K562 (cell line): ENCODE results near the gene PBRM1. TPM values are rescaled to one million over a fixed set of nuclear protein-coding genes. Genes with fewer than 3 reads are reported as not detected.

Source experiments
- BRF1 ChIP-seq: IDR thresholded peaks from 3 replicates; pipeline ENCODE4 v1.6.1; 2011; ENCODE audit warnings: borderline replicate concordance, mild to moderate bottlenecking; ENCODE audit not compliant: insufficient read length; ENCODE audit errors: extremely low read depth
- CREB5 ChIP-seq: fragments of 250-450 bp; sonication (Bioruptor Pico); IDR thresholded peaks from 2 replicates; pipeline ENCODE4 v1.5.0; 2020; ENCODE audit warnings: mild to moderate bottlenecking
- E2F8 ChIP-seq: fragments of 450-650 bp; IDR thresholded peaks from 2 replicates; pipeline ENCODE4 v1.7.1; 2018; ENCODE audit warnings: mild to moderate bottlenecking, low read depth; ENCODE audit not compliant: partially characterized antibody
- GATAD2B ChIP-seq: fragments of 450-650 bp; IDR thresholded peaks from 2 replicates; pipeline ENCODE4 v1.6.1; 2017; ENCODE audit warnings: mild to moderate bottlenecking, borderline replicate concordance
- HNRNPL ChIP-seq: fragments of 200-400 bp; formaldehyde crosslinking; IDR thresholded peaks from 2 replicates; pipeline ENCODE4 v1.6.1; 2017; ENCODE audit warnings: low read depth, mild to moderate bottlenecking, low read length
- MTA3 ChIP-seq: fragments of 450-650 bp; formaldehyde crosslinking; IDR thresholded peaks from 2 replicates; pipeline ENCODE4 v1.6.1; 2017; ENCODE audit warnings: mild to moderate bottlenecking, borderline replicate concordance
- NFE2 ChIP-seq: IDR thresholded peaks from 2 replicates; pipeline ENCODE4 v1.6.1; 2014; ENCODE audit warnings: antibody characterized with exemption, low read depth
- NFIC ChIP-seq: fragments of 450-650 bp; IDR thresholded peaks from 2 replicates; pipeline ENCODE4 v1.6.1; 2017; ENCODE audit warnings: mild to moderate bottlenecking, inconsistent platforms
- POLR2B ChIP-seq: fragments of 450-650 bp; IDR thresholded peaks from 2 replicates; pipeline ENCODE4 v1.6.1; 2018; ENCODE audit warnings: low read depth; ENCODE audit not compliant: partially characterized antibody
- RBM39 ChIP-seq: fragments of 200-400 bp; formaldehyde crosslinking; optimal IDR thresholded peaks from 2 replicates; pipeline ENCODE3; 2018; ENCODE audit warnings: low read depth, low read length
- RREB1 ChIP-seq: fragments of 250-450 bp; sonication (Bioruptor Pico); IDR thresholded peaks from 2 replicates; pipeline ENCODE4 v1.4.0; 2020
- SP1 ChIP-seq: sonication (generic); formaldehyde crosslinking; IDR thresholded peaks from 2 replicates; pipeline ENCODE4 v1.8.1; 2022; ENCODE audit warnings: mild to moderate bottlenecking, missing genetic modification reagents
- SRSF7 ChIP-seq: fragments of 200-400 bp; formaldehyde crosslinking; optimal IDR thresholded peaks from 2 replicates; pipeline ENCODE3; 2017; ENCODE audit warnings: mild to moderate bottlenecking, low read depth, low read length
- TCF3 ChIP-seq: sonication (generic); formaldehyde crosslinking; IDR thresholded peaks from 2 replicates; pipeline ENCODE4 v1.4.0; 2020; ENCODE audit warnings: mild to moderate bottlenecking, missing genetic modification reagents
- ZFP30 ChIP-seq: fragments of 250-450 bp; sonication (Bioruptor Pico); IDR thresholded peaks from 2 replicates; pipeline ENCODE4 v1.8.0; 2022; ENCODE audit warnings: moderate library complexity, mild to moderate bottlenecking, inconsistent platforms, borderline replicate concordance
- ZNF217 ChIP-seq: sonication (generic); formaldehyde crosslinking; IDR thresholded peaks from 2 replicates; pipeline ENCODE4 v1.8.0; 2022; ENCODE audit warnings: mild to moderate bottlenecking, missing genetic modification reagents
- ZNF436 ChIP-seq: fragments of 250-450, 450-650 bp; sonication (Bioruptor Pico); formaldehyde crosslinking; IDR thresholded peaks from 2 replicates; pipeline ENCODE4 v1.7.0; 2020; ENCODE audit warnings: mild to moderate bottlenecking
- ZNF445 ChIP-seq: fragments of 250-450 bp; sonication (Bioruptor Pico); IDR thresholded peaks from 2 replicates; pipeline ENCODE4 v1.4.0; 2020; ENCODE audit warnings: low read depth, mild to moderate bottlenecking, moderate library complexity
- polyA plus RNA-seq, 8 experiments: library from polyadenylated mRNA; depleted of rRNA in 4 of 8; stranded (reverse) in 5 of 8; unstranded in 3 of 8; fragments of >200 nt; fragmentation: Nextera tagmentation in 2 of 8; fragmentation: Illumina TruSeq in 1 of 8; extraction: Ambion mirVana in 2 of 8; extraction: Trizol in 1 of 8; gene quantifications; 2 replicates each; pipeline versions ENCODE4 v1.2.1 to v1.2.3, GENCODE V29; 2011 to 2014; ENCODE audit warnings: inconsistent platforms in 1 of 8, missing spikeins in 1 of 8
- total RNA-seq, 7 experiments: library from RNA; depleted of rRNA in 6 of 7; stranded (reverse); fragments of >200 nt in 6 of 7; fragmentation: Illumina TruSeq in 2 of 7; extraction: Trizol in 2 of 7; gene quantifications; 2 replicates each; pipeline versions ENCODE4 v1.2.1 to v1.2.3, GENCODE V29; 2011 to 2021; ENCODE audit warnings: low replicate concordance in 1 of 7
- TF ChIP-seq, protein P1 (sequence below): IDR thresholded peaks from 2 replicates; pipeline ENCODE4 v1.6.1; 2016; ENCODE audit warnings: missing genetic modification characterization, missing compliant biosample characterization

The PBRM1 gene
- total and polyA plus RNA-seq, 9 of the 15 experiments (the other 6 are each of a cell fraction or from before 2014, with no cell fraction given), result 3.9 to 31.8 (median 19.0) TPM

GRCh38 chr3:52532517-52532837 lies 153.2 kb downstream of the PBRM1 start (continued):
- 0 out of 2 replicates have a peak, but pooled peaks have one; percentile 35 for TF ChIP-seq MTA3
- TF ChIP-seq NFE2, result peak; percentile 33; the same call in 1 of the 2 replicates
- TF ChIP-seq CREB5 (CRISPR knock-in tag), result no peak
- TF ChIP-seq, protein P1, sequence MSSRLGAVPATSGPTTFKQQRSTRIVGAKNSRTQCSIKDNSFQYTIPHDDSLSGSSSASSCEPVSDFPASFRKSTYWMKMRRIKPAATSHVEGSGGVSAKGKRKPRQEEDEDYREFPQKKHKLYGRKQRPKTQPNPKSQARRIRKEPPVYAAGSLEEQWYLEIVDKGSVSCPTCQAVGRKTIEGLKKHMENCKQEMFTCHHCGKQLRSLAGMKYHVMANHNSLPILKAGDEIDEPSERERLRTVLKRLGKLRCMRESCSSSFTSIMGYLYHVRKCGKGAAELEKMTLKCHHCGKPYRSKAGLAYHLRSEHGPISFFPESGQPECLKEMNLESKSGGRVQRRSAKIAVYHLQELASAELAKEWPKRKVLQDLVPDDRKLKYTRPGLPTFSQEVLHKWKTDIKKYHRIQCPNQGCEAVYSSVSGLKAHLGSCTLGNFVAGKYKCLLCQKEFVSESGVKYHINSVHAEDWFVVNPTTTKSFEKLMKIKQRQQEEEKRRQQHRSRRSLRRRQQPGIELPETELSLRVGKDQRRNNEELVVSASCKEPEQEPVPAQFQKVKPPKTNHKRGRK (tag), result no peak
- TF ChIP-seq ZNF217 (CRISPR knock-in tag), result no peak
- no peak for TF ChIP-seq RREB1 (CRISPR knock-in tag)
- TF ChIP-seq TCF3 (CRISPR knock-in tag), result peak; percentile 71
- no peak for TF ChIP-seq ZFP30
- no peak for TF ChIP-seq SRSF7
- TF ChIP-seq BRF1, result no peak
- TF ChIP-seq HNRNPL, result no peak
- no peak for TF ChIP-seq POLR2B
- no peak for TF ChIP-seq RBM39
- TF ChIP-seq ZNF436 (CRISPR knock-in tag), result no peak
- no peak for TF ChIP-seq E2F8
- TF ChIP-seq SP1 (CRISPR knock-in tag), result peak; percentile 4; the same call in 1 of the 2 replicates
- 0 out of 2 replicates have a peak, but pooled peaks have one; percentile 8 for TF ChIP-seq GATAD2B
- TF ChIP-seq NFIC, result peak; percentile 94
- TF ChIP-seq ZNF445 (CRISPR knock-in tag), result no peak
